Loucy (cell line): ENCODE results near the gene METTL6.

Experiments used
- H2AFZ ChIP-seq: fragments of 200-600 bp; sonication (generic); 2 replicates; pipeline ENCODE4 v1.6.0; 2016; ENCODE audit warnings: antibody characterized with exemption, mild to moderate bottlenecking, low read length, moderate library complexity
- H3F3A ChIP-seq: fragments of 200-600 bp; 2 replicates; pipeline ENCODE4 v1.6.0; 2016; ENCODE audit warnings: antibody characterized with exemption, low read depth, mild to moderate bottlenecking
- H3K27me3 ChIP-seq: fragments of 200-600 bp; sonication (generic); 2 replicates; pipeline ENCODE4 v1.6.1; 2014; ENCODE audit warnings: low read length, mild to moderate bottlenecking; ENCODE audit not compliant: insufficient read depth, poor library complexity, severe bottlenecking
- H3K36me3 ChIP-seq: fragments of 200-600 bp; sonication (generic); 2 replicates; pipeline ENCODE4 v1.6.1; 2016; ENCODE audit warnings: low read length; ENCODE audit not compliant: insufficient read depth
- H3K4me1 ChIP-seq: fragments of 200-600 bp; sonication (generic); 2 replicates; pipeline ENCODE4 v1.5.1; 2014; ENCODE audit warnings: low read length, mild to moderate bottlenecking; ENCODE audit not compliant: insufficient read depth, poor library complexity, severe bottlenecking
- H3K4me2 ChIP-seq: fragments of 200-600 bp; sonication (generic); 2 replicates; pipeline ENCODE4 v1.6.0; 2014; ENCODE audit warnings: antibody characterized with exemption, low read length, low read depth, mild to moderate bottlenecking; ENCODE audit not compliant: poor library complexity, severe bottlenecking
- H3K4me3 ChIP-seq: fragments of 200-600 bp; sonication (generic); 2 replicates; pipeline ENCODE4 v1.5.1; 2014; ENCODE audit warnings: low read length, mild to moderate bottlenecking, mixed read lengths; ENCODE audit not compliant: poor library complexity, severe bottlenecking
- H3K79me2 ChIP-seq: fragments of 200-600 bp; sonication (generic); 2 replicates; pipeline ENCODE4 v1.6.1; 2014; ENCODE audit warnings: low read length; ENCODE audit not compliant: insufficient read depth
- H3K9ac ChIP-seq: fragments of 200-600 bp; sonication (generic); 2 replicates; pipeline ENCODE4 v1.6.0; 2014; ENCODE audit warnings: mild to moderate bottlenecking, low read depth, low read length, moderate library complexity; ENCODE audit not compliant: poor library complexity, severe bottlenecking
- H3K9me2 ChIP-seq: fragments of 200-600 bp; sonication (generic); replicated peaks from 2 replicates; pipeline ENCODE4 v1.6.1; 2016; ENCODE audit warnings: low read depth, low read length, mixed read lengths
- H3K9me3 ChIP-seq: fragments of 200-600 bp; sonication (generic); 2 replicates; pipeline ENCODE4 v1.6.1; 2014; ENCODE audit warnings: mild to moderate bottlenecking, antibody characterized with exemption, low read length, low read depth; ENCODE audit not compliant: insufficient read depth
- H4K20me1 ChIP-seq: fragments of 200-600 bp; sonication (generic); 2 replicates; pipeline ENCODE4 v1.6.0; 2014; ENCODE audit warnings: antibody characterized with exemption, low read length, mild to moderate bottlenecking; ENCODE audit not compliant: insufficient read depth, poor library complexity, severe bottlenecking
- EZH2phosphoT487 ChIP-seq: fragments of 200-600 bp; IDR thresholded peaks from 2 replicates; pipeline ENCODE4 v1.6.1; 2018; ENCODE audit warnings: antibody characterized with exemption, mild to moderate bottlenecking, moderate library complexity, borderline replicate concordance
- TF ChIP-seq, protein P1 (sequence below): fragments of 200-600 bp; sonication (generic); conservative IDR thresholded peaks from 2 replicates; pipeline ENCODE4 v1.5.1; 2014; ENCODE audit warnings: mild to moderate bottlenecking, antibody characterized with exemption, low read length

The METTL6 gene

DNA sequence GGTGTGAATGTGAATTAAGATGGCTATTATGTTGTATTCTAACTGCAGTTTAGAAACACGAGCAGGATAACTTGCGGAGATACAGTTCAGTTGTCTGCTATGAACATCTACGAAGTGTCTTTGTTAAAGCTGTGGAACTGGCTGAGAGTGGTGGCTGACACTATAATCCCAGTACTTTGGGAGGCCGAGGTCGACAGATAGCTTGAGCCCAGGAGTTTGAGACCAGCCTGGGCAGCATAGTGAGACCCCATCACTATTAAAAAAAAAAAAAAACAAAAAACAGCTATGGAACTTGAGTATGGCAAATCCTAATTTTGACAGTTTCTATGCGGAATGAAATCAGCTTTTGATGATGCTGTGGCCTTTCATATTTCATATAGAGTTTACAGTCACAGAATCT lies 1.7 kb upstream of the METTL6 start:
- Histone ChIP-seq H3K9me2 (no peaks in the 10 kb centered on the region), H4K20me1 (peaks cover 34% of the 10 kb centered on the region), H3K36me3 (peaks cover 9% of the 10 kb centered on the region; the same call in 1 of the 2 replicates), H3K9me3 (no peaks in the 10 kb centered on the region), H3K4me2 (peak overlapping the region; percentile 88), H3K9ac (peak overlapping the region; percentile 79), H3K4me3 (peak overlapping the region; percentile 89), H3K79me2 (peaks cover 73% of the 10 kb centered on the region), H3K4me1 (peaks cover 62% of the 10 kb centered on the region), H2AFZ (no peak overlapping the region), H3K27me3 (no peaks in the 10 kb centered on the region), H3F3A (no peaks in the 10 kb centered on the region)
- TF ChIP-seq, protein P1, sequence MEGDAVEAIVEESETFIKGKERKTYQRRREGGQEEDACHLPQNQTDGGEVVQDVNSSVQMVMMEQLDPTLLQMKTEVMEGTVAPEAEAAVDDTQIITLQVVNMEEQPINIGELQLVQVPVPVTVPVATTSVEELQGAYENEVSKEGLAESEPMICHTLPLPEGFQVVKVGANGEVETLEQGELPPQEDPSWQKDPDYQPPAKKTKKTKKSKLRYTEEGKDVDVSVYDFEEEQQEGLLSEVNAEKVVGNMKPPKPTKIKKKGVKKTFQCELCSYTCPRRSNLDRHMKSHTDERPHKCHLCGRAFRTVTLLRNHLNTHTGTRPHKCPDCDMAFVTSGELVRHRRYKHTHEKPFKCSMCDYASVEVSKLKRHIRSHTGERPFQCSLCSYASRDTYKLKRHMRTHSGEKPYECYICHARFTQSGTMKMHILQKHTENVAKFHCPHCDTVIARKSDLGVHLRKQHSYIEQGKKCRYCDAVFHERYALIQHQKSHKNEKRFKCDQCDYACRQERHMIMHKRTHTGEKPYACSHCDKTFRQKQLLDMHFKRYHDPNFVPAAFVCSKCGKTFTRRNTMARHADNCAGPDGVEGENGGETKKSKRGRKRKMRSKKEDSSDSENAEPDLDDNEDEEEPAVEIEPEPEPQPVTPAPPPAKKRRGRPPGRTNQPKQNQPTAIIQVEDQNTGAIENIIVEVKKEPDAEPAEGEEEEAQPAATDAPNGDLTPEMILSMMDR = no peak
- TF ChIP-seq EZH2phosphoT487 = no peak

DNA sequence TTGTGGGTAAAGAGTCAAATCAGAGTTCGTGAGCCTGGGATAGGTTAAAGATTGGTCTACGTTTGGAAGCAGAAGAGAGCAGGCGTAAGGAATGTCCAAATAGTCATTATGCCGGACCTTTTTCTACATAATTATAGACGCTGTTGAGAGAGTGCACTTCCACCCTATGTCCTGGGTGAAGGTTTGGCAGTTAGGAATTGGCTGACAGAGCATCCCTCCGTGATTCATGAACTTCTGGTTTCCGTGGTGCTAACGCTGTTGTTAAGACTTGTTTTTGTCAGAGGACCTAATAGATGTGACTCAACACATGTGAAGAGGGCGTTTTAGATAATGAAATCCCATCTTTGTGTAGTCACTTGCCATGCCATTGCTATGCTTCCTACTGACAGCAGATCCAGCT lies 1.2 kb upstream of the METTL6 start:
- Histone ChIP-seq H3K4me2 (peak overlapping the region; percentile 88), H3K36me3 (peaks cover 4% of the 10 kb centered on the region; the same call in 1 of the 2 replicates), H3K9ac (peak overlapping the region; percentile 79), H3K4me1 (peaks cover 62% of the 10 kb centered on the region), H3K9me2 (no peaks in the 10 kb centered on the region), H3K79me2 (peaks cover 77% of the 10 kb centered on the region), H4K20me1 (peaks cover 29% of the 10 kb centered on the region), H3K4me3 (peak overlapping the region; percentile 89), H3K27me3 (no peaks in the 10 kb centered on the region), H3F3A (no peaks in the 10 kb centered on the region), H3K9me3 (no peaks in the 10 kb centered on the region), H2AFZ (no peak overlapping the region)
- TF ChIP-seq EZH2phosphoT487 = no peak
- TF ChIP-seq, protein P1 = no peak

DNA sequence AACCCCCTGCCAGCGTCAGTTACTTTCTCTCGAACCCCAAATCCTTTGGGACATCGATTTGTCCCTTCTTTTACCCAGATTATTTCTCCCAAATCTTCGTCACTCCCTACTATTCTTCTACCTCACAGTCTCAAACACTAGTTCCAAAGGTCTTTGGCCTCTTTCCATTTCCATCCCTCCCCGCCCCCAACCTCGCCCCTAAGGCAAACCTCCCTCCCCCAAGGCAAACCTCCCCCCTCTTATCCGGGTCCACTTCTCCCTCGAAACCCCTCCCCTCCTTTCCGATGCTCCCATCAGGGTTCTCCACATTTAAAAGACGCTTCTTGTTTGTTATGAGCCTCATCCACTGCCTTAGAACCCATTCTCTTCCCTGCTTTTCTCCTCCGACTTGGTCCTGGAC lies 637 bp upstream of the METTL6 start:
- peak overlapping the region; percentile 88 for H3K4me2 ChIP-seq
- H3K79me2 ChIP-seq = peaks cover 77% of the 10 kb centered on the region
- peaks cover 59% of the 10 kb centered on the region for H3K4me1 ChIP-seq
- no peaks in the 10 kb centered on the region for H3K9me2 ChIP-seq
- no peaks in the 10 kb centered on the region; the same call in 1 of the 2 replicates for H3K36me3 ChIP-seq
- peaks cover 26% of the 10 kb centered on the region for H4K20me1 ChIP-seq
- H3K27me3 ChIP-seq = no peaks in the 10 kb centered on the region
- H3K4me3 ChIP-seq = peak overlapping the region; percentile 89
- H2AFZ ChIP-seq = peak overlapping the region; percentile 92
- TF ChIP-seq EZH2phosphoT487 = no peak
- TF ChIP-seq, protein P1 = no peak
- no peaks in the 10 kb centered on the region for H3F3A ChIP-seq
- no peaks in the 10 kb centered on the region for H3K9me3 ChIP-seq
- peak overlapping the region; percentile 79 for H3K9ac ChIP-seq
